Stomach (tissue), 4 donors: ENCODE data around the gene DYNC1I1.

Experiments
- EP300 ChIP-seq: sonication (generic); formaldehyde crosslinking; IDR thresholded peaks from one replicate; pipeline ENCODE4 v1.6.1; 2017; ENCODE audit warnings: antibody characterized with exemption
- POLR2A ChIP-seq, 4 donors: fragments of 450-650 bp; IDR thresholded peaks; one replicate each; pipeline ENCODE4 v1.6.1; 2016; ENCODE audit warnings: antibody characterized with exemption in 4 of 4, control low read depth in 2 of 4, mild to moderate bottlenecking in 1 of 4, moderate library complexity in 1 of 4
- POLR2AphosphoS5 ChIP-seq, 3 donors: sonication (generic); formaldehyde crosslinking; IDR thresholded peaks; one replicate each; pipeline ENCODE4 v1.6.1; 2016; ENCODE audit warnings: antibody characterized with exemption in 3 of 3
- TF ChIP-seq, protein P1 (sequence below), 7 experiments: fragments of 450-650 bp in 4 of 7; fragments of 200-600 bp in 3 of 7; sonication (generic) in 3 of 7; IDR thresholded peaks; one replicate each; pipeline ENCODE4 v1.5.1; 2016 to 2019; ENCODE audit warnings: antibody characterized with exemption in 7 of 7, control low read depth in 2 of 7, mild to moderate bottlenecking in 1 of 7

DNA sequence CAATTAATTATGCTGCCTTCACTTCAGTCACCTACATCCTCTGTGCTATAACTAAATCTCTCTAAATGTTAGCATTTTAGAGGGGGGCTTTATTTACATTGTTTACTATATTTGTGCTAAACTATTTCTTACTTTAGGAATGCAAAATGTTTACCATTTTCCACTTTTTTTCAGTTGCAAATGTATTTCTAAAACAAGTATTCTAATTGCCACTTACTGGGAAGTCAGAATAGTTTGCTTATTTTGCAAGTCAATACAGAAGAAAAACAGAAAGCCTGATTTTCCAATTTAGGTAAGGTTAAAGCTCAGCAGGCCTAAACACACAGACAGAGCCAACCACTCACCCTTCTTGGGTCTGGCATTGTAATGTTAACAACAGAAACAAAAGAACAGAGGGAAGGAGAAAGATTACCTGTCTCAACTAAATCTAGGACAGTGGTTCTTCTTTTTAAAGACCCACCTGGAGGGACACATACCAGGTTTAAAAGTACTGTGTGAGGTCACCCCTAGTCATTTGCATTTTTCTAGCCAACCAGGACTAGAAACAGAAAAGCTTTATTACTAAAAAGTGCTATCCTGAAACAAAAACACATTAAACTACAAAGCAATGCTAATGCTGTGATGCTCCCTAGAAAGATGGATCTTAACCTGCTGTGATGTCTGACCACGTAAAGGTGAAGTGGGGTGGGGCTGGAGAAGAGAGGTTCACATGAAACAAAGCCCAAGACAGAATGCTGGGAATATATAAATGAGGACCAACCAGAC, 371.3 kb downstream of the DYNC1I1 start:
- TF ChIP-seq, protein P1, sequence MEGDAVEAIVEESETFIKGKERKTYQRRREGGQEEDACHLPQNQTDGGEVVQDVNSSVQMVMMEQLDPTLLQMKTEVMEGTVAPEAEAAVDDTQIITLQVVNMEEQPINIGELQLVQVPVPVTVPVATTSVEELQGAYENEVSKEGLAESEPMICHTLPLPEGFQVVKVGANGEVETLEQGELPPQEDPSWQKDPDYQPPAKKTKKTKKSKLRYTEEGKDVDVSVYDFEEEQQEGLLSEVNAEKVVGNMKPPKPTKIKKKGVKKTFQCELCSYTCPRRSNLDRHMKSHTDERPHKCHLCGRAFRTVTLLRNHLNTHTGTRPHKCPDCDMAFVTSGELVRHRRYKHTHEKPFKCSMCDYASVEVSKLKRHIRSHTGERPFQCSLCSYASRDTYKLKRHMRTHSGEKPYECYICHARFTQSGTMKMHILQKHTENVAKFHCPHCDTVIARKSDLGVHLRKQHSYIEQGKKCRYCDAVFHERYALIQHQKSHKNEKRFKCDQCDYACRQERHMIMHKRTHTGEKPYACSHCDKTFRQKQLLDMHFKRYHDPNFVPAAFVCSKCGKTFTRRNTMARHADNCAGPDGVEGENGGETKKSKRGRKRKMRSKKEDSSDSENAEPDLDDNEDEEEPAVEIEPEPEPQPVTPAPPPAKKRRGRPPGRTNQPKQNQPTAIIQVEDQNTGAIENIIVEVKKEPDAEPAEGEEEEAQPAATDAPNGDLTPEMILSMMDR (IDR thresholded peaks at IDR 0.05), result no peak
- TF ChIP-seq POLR2AphosphoS5 (IDR thresholded peaks at IDR 0.05) (no peak), EP300 (no peak), POLR2A (IDR thresholded peaks at IDR 0.05) (no peak)
